Activated CD8-positive, alpha-beta T cell treated with anti-CD3 and anti-CD28 coated beads, Interleukin-2, amount 10 ng/mL, durations not matched to agents 7 days and 5 days (primary cell): ENCODE data around the gene AKR7A2. TPM values are rescaled to one million over a fixed set of nuclear protein-coding genes. Genes with fewer than 3 reads are reported as not detected.
"Not testable (repeated sequence)": the region's sequence is repeated elsewhere in the genome, so short reads cannot be mapped to it uniquely, and the experiment has no call there.

ENCODE experiments used
- ATAC-seq: fragments of 150-1000 bp; cut with Tn5 transposase; one replicate; pipeline ENCODE4 v1.10.0; 2021; ENCODE audit warnings: moderate library complexity
- CTCF ChIA-PET: fragments of 350-600 bp; sonication (Branson Sonifier 250); formaldehyde crosslinking; loops from one replicate; lab custom pipeline; 2021; ENCODE audit warnings: antibody characterized with exemption; lab: Charles Lee
- POLR2A ChIA-PET: fragments of 350-600 bp; sonication (Branson Sonifier 250); formaldehyde crosslinking; loops from one replicate; lab custom pipeline; 2021; ENCODE audit warnings: antibody characterized with exemption; lab: Charles Lee
- DNase-seq: peaks from one replicate; pipeline ENCODE4 v3.0.0-alpha.2; 2020
- H3K27ac Mint-ChIP-seq: one replicate; pipeline ENCODE4 v1.8.0; 2021; ENCODE audit warnings: mild to moderate bottlenecking, mixed read lengths
- H3K27me3 Mint-ChIP-seq: one replicate; pipeline ENCODE4 v1.8.0; 2021; ENCODE audit warnings: low read depth, mixed read lengths
- H3K36me3 Mint-ChIP-seq: one replicate; pipeline ENCODE4 v1.8.0; 2021; ENCODE audit warnings: low read depth, mixed read lengths
- H3K4me1 Mint-ChIP-seq: one replicate; pipeline ENCODE4 v1.8.0; 2021; ENCODE audit warnings: low read depth, mixed read lengths
- H3K4me3 Mint-ChIP-seq: one replicate; pipeline ENCODE4 v1.8.0; 2021; ENCODE audit warnings: mild to moderate bottlenecking, mixed read lengths
- H3K9me3 Mint-ChIP-seq: one replicate; pipeline ENCODE4 v1.8.0; 2022; ENCODE audit warnings: mixed read lengths; ENCODE audit not compliant: insufficient read depth
- total RNA-seq, 2 experiments: library from RNA; stranded (reverse); gene quantifications; one replicate each; pipeline ENCODE4 v1.2.3, GENCODE V29; 2021

The AKR7A2 gene
- total RNA-seq, 2 experiments from 2014 or later, result 46.3 to 50.6 TPM

GRCh38 chr1:19310720-19311502 is 1.0 kb downstream of the AKR7A2 start:
- DNase-seq (no peak), ATAC-seq (no peak)
- POLR2A ChIA-PET, result interaction anchor here (1.1 kb wide), 1 partner anchor 59 kb away, joined by 3 read pairs; the partner anchor contains the start of gene MRTO4
- H3K27ac Mint-ChIP-seq, result peak overlapping the region; percentile 78
- no peaks in the 10 kb centered on the region for H3K27me3 Mint-ChIP-seq
- peaks cover 38% of the 10 kb centered on the region for H3K4me1 Mint-ChIP-seq
- H3K4me3 Mint-ChIP-seq, result peak overlapping the region; percentile 83
- CTCF ChIA-PET, result interaction anchor here (1.4 kb wide), 1 partner anchor 351 kb away, joined by 3 read pairs; no protein-coding TSS in a partner anchor
- peaks cover 10% of the 10 kb centered on the region for H3K36me3 Mint-ChIP-seq
- H3K9me3 Mint-ChIP-seq, result no peaks in the 10 kb centered on the region

DNA sequence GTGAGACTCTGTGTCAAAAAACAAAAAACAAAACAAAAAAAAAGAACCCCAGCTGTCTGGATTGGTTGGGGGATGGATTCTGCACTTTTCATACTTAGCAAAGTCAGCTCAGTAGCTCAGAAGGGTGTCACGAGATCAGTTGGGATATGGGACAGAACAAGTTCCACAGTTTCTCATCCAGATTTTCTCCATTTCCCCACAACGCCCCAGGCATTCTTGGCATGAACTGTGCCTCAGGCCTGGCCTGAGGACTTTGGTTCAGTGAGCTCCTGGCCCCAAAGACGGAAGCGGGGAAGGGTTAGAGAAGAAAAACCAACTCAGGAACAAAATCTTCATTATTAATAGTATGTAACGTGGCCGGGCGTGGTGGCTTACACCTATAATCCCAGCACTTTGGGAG is 1.9 kb downstream of the AKR7A2 start:
- Mint-ChIP-seq H3K9me3 (no peaks in the 10 kb centered on the region), H3K27ac (no peak overlapping the region), H3K36me3 (peaks cover 16% of the 10 kb centered on the region), H3K4me1 (peaks cover 29% of the 10 kb centered on the region), H3K4me3 (no peak overlapping the region), H3K27me3 (no peaks in the 10 kb centered on the region)
- DNase-seq, result no peak
- ChIA-PET CTCF (interaction anchor here (1.4 kb wide), 1 partner anchor 352 kb away, joined by 3 read pairs; no protein-coding TSS in a partner anchor), POLR2A (interaction anchor here (0.9 kb wide), 1 partner anchor 58 kb away, joined by 3 read pairs; the partner anchor contains the start of genes EMC1 and MRTO4)
- no peak for ATAC-seq

- Mint-ChIP-seq H3K4me3 (no peak overlapping the region), H3K36me3 (peaks cover 24% of the 10 kb centered on the region), H3K9me3 (no peaks in the 10 kb centered on the region), H3K4me1 (peaks cover 27% of the 10 kb centered on the region), H3K27ac (no peak overlapping the region), H3K27me3 (no peaks in the 10 kb centered on the region)
- ChIA-PET CTCF (interaction anchor here (1.4 kb wide), 1 partner anchor 353 kb away, joined by 3 read pairs; no protein-coding TSS in a partner anchor), POLR2A (interaction anchor here (0.9 kb wide), 1 partner anchor 57 kb away, joined by 3 read pairs; the partner anchor contains the start of genes EMC1 and MRTO4)
- no peak for ATAC-seq
- no peak for DNase-seq
These were observed 2.7 kb downstream of the AKR7A2 start for GRCh38 chr1:19309123-19309813.

GRCh38 chr1:19308509-19308907 is 3.4 kb downstream of the AKR7A2 start:
- Mint-ChIP-seq H3K4me1 (peaks cover 22% of the 10 kb centered on the region), H3K27ac (no peak overlapping the region), H3K4me3 (no peak overlapping the region), H3K27me3 (no peaks in the 10 kb centered on the region), H3K9me3 (no peaks in the 10 kb centered on the region), H3K36me3 (peaks cover 28% of the 10 kb centered on the region)
- ChIA-PET CTCF (no interaction called here), POLR2A (no interaction called here)
- DNase-seq (no peak), ATAC-seq (no peak)

GRCh38 chr1:19307794-19308508 is 4.0 kb downstream of the AKR7A2 start:
- DNase-seq, result no peak
- H3K36me3 Mint-ChIP-seq, result peaks cover 32% of the 10 kb centered on the region
- ATAC-seq, result no peak
- H3K27ac Mint-ChIP-seq, result no peak overlapping the region
- peaks cover 16% of the 10 kb centered on the region for H3K4me1 Mint-ChIP-seq
- ChIA-PET CTCF (no interaction called here), POLR2A (no interaction called here)
- no peaks in the 10 kb centered on the region for H3K27me3 Mint-ChIP-seq
- H3K9me3 Mint-ChIP-seq, result no peaks in the 10 kb centered on the region
- no peak overlapping the region for H3K4me3 Mint-ChIP-seq

- ATAC-seq, result no peak
These were observed 5.0 kb downstream of the AKR7A2 start for GRCh38 chr1:19306941-19307340.

DNA sequence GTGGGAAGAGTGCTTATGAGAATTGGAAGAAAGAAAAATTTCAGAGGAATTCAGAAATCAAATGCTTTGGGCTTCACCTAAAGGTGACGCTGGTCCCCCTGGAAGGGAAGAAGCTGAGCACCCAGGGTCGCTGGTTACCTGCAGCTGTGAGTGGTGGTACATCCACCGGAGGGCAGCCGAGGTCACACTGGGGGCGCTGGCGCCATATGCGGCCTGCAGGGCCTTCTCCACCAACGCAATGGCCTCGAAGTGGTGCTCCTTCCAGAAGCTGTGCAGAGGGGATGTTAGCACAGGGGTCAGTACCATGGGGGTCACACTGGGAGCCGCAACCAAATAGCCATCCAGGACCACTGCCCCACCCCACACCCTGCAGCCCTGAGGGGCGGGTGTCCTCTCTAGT is 6.1 kb downstream of the AKR7A2 start:
- POLR2A ChIA-PET, result no interaction called here
- Mint-ChIP-seq H3K4me1 (peaks cover 7% of the 10 kb centered on the region), H3K9me3 (no peaks in the 10 kb centered on the region), H3K4me3 (no peak overlapping the region), H3K27me3 (no peaks in the 10 kb centered on the region), H3K36me3 (peaks cover 37% of the 10 kb centered on the region), H3K27ac (no peak overlapping the region)
- no peak for DNase-seq
- ATAC-seq, result no peak
- CTCF ChIA-PET, result no interaction called here

More at GRCh38 chr1:19306941-19307340, 5.0 kb downstream of the AKR7A2 start:
- ChIA-PET POLR2A (no interaction called here), CTCF (no interaction called here)
- H3K27me3 Mint-ChIP-seq, result no peaks in the 10 kb centered on the region
- no peak for DNase-seq
- no peak overlapping the region for H3K27ac Mint-ChIP-seq
- H3K9me3 Mint-ChIP-seq, result no peaks in the 10 kb centered on the region
- H3K36me3 Mint-ChIP-seq, result peaks cover 37% of the 10 kb centered on the region
- H3K4me3 Mint-ChIP-seq, result no peak overlapping the region
- peaks cover 13% of the 10 kb centered on the region for H3K4me1 Mint-ChIP-seq

- H3K9me3 Mint-ChIP-seq, H3K27me3 Mint-ChIP-seq, POLR2A ChIA-PET, H3K27ac Mint-ChIP-seq, CTCF ChIA-PET, ATAC-seq, DNase-seq, H3K4me3 Mint-ChIP-seq, H3K4me1 Mint-ChIP-seq: not testable (repeated sequence)
- peaks cover 39% of the 10 kb centered on the region for H3K36me3 Mint-ChIP-seq
These were observed 7.9 kb downstream of the AKR7A2 start for GRCh38 chr1:19304081-19304480.

DNA sequence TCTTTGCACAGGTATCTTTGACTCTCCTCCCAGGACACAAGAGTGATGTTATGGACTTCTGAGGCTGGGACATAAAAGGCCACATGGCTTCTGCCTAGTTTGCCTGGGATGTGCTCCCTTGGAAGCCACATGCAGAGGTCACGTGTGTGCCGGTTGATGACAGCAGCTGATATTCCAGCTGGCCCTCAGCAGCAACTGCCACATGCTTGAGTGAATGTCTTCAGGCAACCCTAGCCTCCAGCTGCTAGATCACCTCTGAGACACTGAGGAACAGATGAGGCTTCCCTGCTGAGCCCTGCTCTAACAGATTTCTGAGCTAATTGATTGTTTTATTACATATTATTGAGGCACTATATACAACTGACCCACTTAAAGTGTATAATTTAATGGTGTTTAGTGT is 11.7 kb downstream of the AKR7A2 start:
- ATAC-seq (no peak), DNase-seq (no peak)
- Mint-ChIP-seq H3K27ac (no peak overlapping the region), H3K4me3 (no peak overlapping the region), H3K4me1 (no peaks in the 10 kb centered on the region), H3K36me3 (peaks cover 31% of the 10 kb centered on the region), H3K27me3 (no peaks in the 10 kb centered on the region), H3K9me3 (peaks cover 10% of the 10 kb centered on the region)
- ChIA-PET POLR2A (no interaction called here), CTCF (no interaction called here)

GRCh38 chr1:19294638-19295037 is 17.3 kb downstream of the AKR7A2 start:
- H3K4me1 Mint-ChIP-seq, result no peaks in the 10 kb centered on the region
- peaks cover 4% of the 10 kb centered on the region for H3K27me3 Mint-ChIP-seq
- H3K27ac Mint-ChIP-seq, result no peak overlapping the region
- ATAC-seq (no peak), DNase-seq (no peak)
- H3K36me3 Mint-ChIP-seq, result peaks cover 14% of the 10 kb centered on the region
- H3K4me3 Mint-ChIP-seq, result no peak overlapping the region
- POLR2A ChIA-PET, result no interaction called here
- peaks cover 32% of the 10 kb centered on the region for H3K9me3 Mint-ChIP-seq
- CTCF ChIA-PET, result no interaction called here

GRCh38 chr1:19289244-19289643 is 22.7 kb downstream of the AKR7A2 start:
- Mint-ChIP-seq H3K27ac (no peak overlapping the region), H3K27me3 (peaks cover 16% of the 10 kb centered on the region), H3K4me3 (peak overlapping the region; percentile 55), H3K36me3 (peaks cover 1% of the 10 kb centered on the region), H3K9me3 (peaks cover 12% of the 10 kb centered on the region), H3K4me1 (peaks cover 8% of the 10 kb centered on the region)
- ChIA-PET POLR2A (interaction anchor here (0.7 kb wide), 1 partner anchor 33 kb away, joined by 3 read pairs; no protein-coding TSS in a partner anchor), CTCF (interaction anchor here (1.2 kb wide), 1 partner anchor 373 kb away, joined by 3 read pairs; no protein-coding TSS in a partner anchor)
- no peak for DNase-seq
- no peak for ATAC-seq
